HG03095 (cell line): ENCODE measurements around the gene ANKRD55.

Source experiments
- ATAC-seq: cut with Tn5 transposase; IDR thresholded peaks from one replicate; pipeline ENCODE4 v1.9.1; 2021; ENCODE audit warnings: moderate library complexity; ENCODE audit not compliant: unreplicated experiment

ANKRD55 gene

GRCh38 chr5:56054666-56055065, 178.5 kb downstream of the ANKRD55 start:
- no peak for ATAC-seq

DNA sequence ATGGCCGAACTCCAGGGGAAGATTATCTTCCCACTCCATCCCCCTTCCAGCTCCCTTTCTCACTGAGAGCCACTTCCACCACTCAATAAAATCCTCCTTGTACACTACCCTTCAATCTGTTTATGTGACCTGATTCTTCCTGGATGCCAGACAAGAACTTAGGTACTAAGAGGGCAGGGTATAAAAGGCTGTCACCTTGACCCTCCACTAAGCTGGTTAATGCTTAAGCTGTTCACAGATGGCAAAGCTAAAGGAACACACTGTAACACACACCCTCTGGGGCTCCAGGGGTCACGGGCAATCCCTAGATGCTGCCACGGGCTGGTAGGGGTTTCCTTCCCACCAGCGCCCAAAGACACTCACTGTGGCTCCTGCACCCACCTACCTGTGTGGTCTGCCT, 179.8 kb downstream of the ANKRD55 start:
- no peak for ATAC-seq

DNA sequence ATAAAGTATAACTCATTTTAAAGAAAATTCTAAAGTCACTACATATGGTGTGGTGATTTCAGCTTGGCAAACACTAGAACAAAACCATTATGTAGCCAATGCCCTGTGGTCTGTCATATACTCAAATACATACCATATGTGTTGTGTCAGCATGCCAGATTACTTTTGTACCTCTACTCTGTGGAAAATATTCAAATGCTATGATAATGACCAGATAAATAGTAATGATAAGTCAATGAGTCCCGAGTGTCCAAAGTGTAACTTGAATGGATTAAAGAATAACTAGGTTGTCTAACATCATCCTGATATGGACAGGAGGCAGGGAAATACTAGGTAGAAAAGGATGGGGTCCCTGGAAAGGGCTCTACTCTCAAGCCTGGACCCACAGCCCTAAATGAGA, 180.4 kb downstream of the ANKRD55 start:
- ATAC-seq, result no peak

GRCh38 chr5:56050551-56051255, 182.4 kb downstream of the ANKRD55 start:
- ATAC-seq, result no peak
